IPS DF 4.7 (cell line): ENCODE measurements around the gene ITSN1.
"Not testable (repeated sequence)": the region's sequence is repeated elsewhere in the genome, so short reads cannot be mapped to it uniquely, and the experiment has no call there.

Experiments used
- DNase-seq: peaks from one replicate; pipeline ENCODE4 v3.0.0-alpha.2; 2013; ENCODE audit warnings: low spot score; ENCODE audit errors: extremely low read depth

The ITSN1 gene

DNA sequence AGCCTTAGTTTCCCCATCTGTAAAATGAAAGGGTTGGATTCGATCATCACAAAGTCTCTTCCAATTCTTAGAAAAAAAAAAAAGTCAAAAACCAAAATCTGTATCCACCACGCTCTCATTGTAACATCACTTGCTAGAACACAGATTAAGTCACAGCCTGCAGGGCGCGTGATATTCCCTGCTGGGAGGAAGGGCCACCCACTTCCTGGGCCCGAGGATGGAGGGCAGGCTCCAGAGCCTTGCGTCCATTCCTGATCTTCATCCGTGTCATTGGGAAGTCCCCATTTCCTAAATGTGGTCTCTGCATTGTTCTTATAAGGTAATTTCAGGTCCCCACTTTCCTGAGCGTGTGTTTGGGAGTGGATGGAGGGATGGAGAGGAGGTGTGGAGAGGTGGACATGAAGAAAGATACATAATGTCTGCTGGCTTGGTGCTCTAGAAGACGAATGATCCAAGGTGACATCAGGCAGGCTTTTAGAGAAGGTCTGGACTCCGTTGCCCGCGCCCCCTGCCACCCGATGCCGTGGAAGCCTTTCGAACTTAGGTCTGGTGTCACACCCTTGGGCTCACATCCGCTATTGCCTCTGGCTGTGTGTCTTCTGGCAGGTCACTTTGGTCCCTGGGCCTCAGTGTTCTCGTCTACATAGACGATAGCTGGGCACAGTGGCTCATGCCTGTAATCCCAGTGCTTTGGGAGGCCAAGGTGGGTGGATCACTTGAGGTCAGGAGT is 217.2 kb downstream of the ITSN1 start:
- DNase-seq, result no peak

DNA sequence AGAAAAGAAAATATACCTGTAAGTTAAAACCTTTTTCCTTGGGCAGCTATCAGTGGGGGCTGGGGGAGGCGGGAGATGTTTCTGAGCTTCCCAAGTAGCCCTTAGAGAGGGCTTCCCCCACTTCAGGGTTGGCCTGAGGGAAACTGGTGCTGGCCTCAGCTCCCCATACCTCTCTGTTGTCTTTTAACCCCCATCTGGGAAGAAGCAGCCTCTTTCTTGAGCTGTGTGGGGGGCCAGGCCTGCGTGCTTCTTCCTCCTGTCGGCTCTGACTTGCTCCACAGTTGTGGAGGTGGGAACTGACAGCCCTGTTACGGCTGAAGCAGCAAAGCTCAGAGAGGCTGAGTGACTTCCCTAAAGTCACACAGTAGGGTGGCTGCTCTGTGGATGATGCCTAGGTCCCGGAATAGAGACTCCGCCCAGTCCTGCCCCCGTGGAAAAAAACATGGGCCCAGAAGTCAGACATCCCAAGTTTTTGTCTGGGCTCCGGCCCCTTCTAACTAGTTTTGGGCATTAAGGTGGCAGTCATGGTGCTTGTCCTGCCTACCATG is 218.1 kb downstream of the ITSN1 start:
- no peak for DNase-seq

DNA sequence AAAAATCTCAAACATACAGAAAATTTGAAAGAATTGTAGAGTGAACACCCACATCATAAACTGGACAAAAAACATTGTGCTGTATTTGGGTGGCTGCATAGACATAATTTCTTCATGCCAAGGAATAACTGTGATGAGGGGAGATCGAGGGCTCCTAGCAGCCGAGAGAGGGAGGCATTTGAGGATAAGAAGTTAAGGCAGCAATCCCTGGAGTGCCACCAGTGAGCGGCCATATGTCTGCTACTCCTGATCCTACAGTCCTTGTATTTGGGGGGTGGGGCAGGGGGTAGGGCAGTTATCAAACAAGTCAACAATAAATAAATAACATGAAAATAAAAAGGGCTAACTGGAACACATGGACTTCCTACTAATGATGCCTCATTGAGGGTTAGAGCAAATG is 218.8 kb downstream of the ITSN1 start:
- no peak for DNase-seq

DNA sequence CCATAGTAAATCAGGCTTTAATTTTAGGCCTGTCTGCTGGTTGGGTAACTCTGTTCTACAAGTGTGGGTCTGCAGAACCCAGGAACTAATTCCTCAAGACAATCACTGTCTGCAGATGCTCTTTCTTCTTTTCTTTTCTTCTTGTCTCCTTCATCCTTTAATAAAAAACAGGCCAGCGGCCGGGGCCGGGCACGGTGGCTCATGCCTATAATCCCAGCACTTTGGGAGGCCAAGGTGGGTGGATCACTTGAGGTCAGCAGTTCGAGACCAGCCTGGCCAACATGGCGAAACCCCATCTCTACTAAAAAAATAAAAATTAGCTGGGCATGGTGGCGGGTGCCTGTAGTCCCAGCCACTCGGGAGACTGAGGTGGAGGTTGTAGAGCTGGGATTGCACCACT is 220.9 kb downstream of the ITSN1 start:
- DNase-seq, result not testable (repeated sequence)

DNA sequence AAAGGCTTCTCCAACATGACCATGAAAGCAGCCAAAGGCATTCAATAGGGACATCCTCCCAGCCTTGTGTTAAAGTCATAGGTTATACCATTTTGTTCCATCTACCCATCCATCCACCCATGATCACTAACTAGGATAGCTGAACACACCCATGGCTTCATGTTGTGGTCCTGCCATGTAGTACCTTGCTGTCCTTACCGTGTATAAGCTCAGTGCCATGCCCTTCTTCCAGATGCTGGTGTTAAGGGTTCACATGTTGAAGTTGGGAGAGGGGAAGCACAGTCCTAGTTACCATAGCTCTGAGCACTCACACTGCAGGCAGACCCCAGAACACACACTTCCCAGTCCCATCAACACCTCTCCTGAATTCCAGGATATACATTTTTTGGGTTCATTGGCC is 221.8 kb downstream of the ITSN1 start:
- DNase-seq, result no peak

DNA sequence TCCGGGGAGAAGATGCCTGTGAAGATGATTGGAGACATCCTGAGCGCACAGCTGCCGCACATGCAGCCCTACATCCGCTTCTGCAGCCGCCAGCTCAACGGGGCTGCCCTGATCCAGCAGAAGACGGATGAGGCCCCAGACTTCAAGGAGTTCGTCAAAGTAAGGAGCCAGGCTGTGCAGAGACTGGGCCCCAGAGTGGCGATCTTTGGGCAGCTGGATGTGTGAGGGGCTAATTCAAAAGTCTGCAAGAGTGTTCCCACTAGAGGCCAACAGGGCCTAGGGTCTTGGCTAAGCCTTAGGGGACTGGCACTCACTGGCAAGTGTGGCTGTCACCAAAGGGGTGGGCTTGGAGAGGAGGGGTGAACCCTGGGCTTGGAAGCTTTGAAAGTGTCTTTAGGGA is 222.9 kb downstream of the ITSN1 start:
- no peak for DNase-seq

DNA sequence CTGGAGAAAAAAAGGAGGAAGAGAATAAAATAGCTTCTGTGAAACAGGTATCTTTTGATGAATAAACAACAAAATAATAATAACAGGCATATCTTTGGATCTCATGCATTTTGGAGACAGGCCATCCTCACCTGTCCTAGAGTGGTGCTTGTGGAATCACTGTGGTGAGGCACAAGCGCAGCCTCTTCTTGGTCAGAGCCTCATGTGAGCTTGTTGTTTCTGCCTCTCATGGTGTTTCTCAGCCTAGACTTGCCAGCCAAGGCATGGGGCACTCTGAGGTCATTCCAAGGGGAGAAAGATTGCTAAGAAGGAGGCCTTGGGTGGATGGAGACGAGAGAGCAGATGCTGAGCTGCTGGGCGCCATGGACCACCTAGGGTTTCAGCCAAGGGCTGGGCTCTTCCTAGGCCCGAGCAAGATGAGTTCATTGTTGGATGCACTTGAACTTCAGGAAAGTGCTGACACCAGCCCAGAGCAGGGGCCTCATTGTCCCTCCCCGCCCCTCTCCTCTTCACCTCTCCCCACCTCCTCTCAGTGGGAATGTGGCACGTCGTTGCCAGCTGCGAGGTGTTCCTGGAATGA is 223.8 kb downstream of the ITSN1 start:
- DNase-seq, result no peak

DNA sequence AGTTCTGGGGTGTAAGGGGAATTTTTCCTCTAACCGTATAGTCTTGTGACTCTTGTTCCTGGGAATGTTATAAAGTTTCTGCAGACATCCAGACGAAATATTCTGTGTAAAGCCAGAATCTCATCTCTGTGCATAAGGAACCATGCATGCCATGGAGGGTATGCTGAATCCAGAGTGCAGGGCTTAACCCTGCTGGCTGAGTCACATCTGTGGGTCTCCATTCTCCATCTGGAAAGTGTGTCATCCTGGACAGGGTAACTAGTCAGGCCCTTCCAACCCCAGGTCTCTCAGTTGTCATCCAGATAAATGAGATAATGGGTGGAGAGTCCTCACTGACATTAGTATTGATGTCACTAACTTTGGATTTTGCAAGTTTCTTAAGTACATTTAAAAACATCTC is 224.5 kb downstream of the ITSN1 start:
- DNase-seq, result no peak

DNA sequence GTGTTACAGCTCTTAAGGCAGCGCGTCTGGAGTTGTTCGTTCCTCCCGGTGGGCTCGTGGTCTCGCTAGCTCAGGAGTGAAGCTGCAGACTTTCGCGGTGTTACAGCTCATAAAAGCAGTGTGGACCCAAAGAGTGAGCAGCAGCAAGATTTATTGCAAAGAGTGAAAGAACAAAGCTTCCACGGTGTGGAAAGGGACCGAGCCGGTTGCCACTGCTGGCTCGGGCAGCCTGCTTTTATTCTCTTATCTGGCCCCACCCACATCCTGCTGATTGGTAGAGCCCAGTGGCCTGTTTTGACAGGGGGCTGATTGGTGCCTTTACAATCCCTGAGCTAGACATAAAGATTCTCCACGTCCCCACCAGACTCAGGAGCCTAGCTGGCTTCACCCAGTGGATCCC is 225.6 kb downstream of the ITSN1 start:
- DNase-seq, result not testable (repeated sequence)

DNA sequence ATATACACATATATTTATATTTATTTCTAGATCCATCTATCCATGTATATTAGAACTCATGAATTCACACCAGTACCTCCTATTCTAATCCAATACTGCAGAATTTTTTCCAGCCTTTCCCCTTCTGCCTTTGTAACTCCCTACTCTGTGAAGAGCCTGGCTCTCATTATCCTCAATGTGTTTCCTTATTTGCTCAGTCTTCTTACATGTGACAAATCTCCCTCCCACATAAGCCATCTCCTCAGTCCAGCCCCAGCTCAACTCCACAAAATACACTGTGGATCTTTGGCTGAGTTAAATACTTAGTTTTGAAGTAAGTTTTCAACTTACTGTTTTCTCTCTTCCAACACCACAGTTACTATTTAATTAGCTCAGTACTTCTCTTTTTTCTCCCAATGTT is 227.6 kb downstream of the ITSN1 start:
- DNase-seq, result no peak

DNA sequence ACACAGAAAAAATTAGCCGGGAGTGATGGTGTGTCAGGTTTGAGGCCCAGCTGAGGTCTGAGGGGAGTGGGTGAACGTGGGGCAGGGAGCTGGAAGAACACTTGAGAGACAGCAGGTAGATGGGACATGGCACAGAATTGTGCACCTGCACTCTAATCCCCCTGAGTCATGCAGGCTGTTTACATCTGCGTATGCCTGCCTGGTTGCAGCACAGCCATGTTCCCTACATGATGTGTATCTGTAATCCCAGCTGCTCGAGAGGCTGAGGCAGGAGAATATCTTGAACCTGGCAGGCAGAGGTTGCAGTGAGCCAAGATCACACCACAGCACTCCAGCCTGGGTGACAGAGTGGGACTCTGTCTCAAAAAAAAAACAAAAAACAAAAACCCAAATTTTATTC is 228.5 kb downstream of the ITSN1 start:
- no peak for DNase-seq

DNA sequence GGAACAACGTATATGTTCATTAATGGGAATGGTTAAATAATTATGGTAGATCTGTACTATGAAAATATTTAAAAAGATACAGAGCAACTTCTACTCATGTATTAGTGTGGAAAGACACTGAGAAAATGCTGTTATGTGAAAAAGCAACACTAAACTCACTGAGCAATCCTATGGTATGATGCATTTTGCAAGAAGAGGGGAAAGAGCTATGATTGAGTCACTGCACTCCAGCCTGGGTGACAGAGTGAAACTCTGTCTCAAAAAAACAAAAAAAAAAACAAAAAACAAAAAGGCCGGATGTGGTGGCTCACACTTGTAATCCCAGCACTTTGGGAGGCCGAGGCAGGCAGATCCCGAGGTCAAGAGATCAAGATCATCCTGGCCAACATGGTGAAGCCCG is 228.9 kb downstream of the ITSN1 start:
- DNase-seq, result no peak

DNA sequence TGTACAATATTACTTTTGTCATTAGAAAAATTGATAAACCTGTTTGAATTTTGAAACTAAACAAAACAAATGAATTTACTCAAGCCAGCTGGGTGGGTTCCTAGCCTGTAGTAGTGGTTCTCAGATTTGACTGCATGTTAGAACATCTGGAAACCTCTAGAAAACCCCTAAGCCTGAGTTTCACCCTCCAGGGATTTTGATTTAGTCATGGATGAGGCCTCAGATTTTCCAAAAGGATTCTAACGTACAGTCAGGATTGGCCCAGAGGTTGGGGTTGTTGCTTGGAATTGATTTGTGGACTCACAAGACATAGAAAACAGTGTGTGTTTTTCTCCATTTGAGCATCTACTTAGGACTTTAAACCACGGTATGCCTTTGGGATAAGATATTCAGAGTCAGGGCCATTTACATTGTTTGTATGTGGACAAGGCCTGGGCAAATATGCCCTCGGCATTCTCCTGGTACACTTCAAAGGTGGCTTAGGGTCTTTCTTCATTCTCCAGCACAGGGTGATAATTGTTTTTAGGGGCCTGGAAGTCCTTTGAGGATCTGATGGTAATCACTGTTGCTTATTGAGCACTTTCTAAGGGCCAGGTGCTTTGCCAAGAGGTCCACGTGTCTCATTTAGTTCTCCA is 230.7 kb downstream of the ITSN1 start:
- no peak for DNase-seq

DNA sequence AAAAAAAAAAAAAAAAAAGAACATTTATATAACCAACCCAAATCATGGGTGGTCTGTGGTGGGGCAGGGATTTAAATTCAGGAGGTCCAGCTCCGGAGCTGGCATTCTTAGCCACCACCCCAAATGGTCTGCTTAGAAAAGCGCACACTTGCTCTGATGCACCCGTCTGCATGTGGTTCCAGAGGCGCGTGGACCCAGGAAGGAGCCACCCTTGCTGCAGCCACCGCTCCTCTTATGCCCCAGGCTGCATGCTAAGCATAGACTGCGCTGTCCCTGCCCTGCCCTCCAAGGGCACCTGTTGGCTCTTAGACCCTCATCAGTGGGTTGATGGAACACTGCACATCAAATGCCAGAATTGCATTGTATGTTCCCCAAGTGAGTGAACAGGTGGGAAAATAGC is 231.9 kb downstream of the ITSN1 start:
- no peak for DNase-seq

DNA sequence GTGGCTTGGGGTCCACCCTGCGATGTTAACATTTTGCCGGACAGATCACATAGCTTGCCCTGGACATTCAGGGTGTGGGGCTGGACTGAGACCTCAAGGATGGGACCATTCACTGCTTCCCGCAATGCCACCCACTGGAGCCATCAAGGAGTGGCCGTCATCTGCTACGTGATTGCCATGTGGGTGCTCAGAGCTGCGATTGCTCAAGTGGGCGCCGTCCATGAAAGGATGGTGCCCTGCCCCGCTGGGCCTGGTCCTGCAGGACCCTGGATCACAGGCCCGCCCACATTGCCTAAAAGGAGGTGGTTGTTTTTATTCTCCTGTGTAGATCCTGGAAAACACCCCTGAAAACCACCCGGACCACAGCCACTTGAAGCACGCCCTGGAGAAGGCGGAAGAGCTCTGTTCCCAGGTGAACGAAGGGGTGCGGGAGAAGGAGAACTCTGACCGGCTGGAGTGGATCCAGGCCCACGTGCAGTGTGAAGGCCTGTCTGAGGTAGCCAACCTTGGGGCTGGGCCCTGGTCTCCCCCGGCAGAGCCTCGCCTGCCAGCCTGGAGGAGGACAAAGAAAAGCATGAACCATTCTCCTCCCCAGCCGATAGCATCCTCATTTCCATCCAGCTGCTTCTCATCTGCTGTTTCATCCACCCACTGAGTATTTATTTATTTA is 232.9 kb downstream of the ITSN1 start:
- DNase-seq, result no peak

DNA sequence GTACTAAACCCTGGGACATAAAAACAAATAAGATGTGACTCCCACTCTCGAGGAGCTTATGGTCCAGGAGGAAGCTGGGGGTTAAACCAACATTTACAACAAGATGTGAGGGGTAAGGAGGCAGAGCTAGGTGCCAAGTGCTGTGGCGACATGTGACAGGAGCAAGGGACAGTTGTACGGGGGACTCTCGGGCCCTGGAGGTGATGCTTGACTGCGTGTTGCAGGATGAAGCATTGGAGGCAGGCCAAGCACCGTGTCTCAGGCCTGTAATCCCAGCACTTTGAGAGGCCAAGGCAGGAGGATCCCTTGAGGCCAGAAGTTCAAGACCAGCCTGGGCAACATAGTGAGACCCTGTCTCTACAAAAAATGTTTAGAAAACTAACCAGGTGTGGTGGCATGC is 236.5 kb downstream of the ITSN1 start:
- no peak for DNase-seq

DNA sequence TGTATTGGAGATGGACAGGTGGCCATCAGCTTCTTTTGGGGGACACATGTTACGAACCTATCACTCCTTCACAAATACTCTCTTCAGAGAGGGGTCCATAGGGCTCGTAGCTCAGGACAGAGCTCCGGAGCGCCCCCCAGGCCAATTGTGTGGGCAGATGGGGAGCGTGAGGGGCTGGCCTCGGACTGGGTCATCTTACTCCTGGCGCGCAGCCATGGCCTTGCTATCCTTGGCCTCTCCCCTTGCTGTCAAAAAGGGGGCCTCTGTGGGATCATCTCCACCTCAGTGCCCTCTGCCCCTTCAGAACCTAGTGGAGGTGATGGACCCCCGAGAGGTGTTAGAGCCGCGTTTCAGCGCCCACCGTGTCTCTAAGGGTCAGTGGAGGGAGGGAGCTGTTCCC is 238.3 kb downstream of the ITSN1 start:
- no peak for DNase-seq

DNA sequence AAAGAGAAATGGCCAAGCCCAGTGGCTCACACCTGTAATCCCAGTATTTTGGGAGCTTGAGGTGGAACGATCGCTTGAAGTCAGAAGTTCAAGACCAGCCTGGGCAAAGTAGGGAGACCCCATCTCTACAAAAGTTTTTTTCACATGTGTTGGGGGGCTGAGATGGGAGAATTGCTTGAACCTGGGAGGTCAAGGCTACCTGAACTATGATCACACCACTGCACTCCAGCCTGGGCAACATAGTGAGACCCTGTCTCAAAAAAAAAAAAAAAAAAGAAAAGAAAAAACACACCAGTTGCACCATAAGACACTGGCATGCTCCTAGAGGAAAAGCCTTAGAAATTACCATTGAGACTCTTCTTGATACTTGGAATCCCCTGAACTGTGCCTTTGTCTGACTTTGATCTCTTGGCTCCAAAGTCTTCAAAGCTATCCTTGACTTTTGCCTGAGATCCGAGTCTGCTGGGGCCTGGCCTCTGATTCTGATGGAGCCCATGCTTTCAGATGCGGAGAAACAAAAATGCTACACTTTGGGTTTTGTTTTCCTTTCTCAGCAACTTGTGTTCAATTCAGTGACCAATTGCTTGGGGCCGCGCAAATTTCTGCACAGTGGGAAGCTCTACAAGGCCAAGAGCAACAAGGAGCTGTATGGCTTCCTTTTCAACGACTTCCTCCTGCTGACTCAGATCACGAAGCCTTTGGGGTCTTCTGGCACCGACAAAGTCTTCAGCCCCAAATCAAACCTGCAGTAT is 239.6 kb downstream of the ITSN1 start:
- no peak for DNase-seq

DNA sequence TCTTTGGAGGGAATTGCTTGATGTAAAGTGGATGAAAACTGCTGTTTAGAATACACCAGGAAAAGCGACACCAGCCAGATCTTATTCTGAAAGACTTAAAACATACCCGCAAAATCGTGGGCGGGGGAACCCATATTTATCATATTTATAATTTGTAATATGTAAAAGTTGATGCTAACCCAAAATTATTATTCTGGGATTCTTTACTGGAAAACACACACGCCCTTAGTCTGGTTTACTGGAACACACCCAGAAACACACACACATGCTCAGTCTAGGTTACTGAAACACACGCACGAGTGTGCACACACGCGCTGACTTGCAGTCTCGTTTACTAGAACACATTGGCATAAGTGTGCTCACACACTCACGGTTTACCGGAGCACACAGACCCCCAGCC is 240.8 kb downstream of the ITSN1 start:
- no peak for DNase-seq

DNA sequence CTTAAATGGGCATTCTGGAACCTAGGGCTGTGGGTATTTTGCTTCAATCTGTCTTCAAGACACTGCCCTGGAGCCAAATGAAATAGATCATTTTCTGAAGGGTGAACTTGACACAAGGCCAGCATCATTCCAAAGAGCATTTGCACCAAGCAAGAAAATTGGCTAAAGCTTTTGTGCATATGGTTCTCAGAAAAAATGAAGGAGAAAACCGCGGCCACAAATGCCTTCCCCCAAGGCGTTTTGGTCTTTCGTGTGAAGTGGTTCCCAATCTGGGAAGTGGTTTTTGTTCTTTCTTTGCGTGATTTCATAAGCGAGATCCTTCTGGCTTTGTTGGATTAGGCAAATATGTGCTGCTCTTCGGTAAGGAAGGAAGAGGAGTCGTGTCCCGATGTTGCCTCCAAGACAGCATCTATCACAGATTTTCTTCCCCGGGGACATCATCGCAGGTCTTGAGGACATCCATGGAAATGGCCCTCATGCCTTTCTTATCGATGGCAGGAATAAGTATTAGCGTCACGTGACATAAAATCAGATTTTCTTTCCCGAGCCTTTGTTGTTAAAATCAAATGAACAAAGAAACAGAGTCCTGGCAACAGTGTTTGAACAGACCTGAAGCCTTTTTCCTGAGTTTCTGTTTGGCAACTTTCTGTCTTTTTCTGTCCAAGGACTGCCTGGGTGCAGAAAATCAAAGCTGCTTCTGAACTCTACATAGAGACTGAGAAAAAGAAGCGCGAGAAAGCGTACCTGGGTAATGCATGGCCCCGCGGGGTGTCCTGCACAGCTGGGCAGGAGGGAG is 242.3 kb downstream of the ITSN1 start:
- no peak for DNase-seq

DNA sequence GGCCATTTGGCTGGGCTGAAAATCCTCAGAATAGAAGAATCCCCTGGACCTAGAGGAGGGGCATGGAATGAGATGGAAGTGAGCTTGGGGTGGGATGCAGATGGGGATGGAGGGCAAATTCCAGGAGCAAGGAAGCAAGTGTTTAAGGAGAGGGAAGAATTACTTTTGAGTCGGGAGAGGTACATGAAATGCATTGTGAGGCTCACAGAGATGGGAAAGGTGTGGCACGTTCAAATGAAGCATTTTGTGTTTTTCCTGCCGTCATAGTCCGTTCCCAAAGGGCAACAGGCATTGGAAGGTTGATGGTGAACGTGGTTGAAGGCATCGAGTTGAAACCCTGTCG is 242.8 kb downstream of the ITSN1 start:
- no peak for DNase-seq
